HepG2 (cell line): ENCODE data around the gene B3GALNT2. TPM values are rescaled to one million over a fixed set of nuclear protein-coding genes. Genes with fewer than 3 reads are reported as not detected.

ENCODE experiments used
- ARID2 ChIP-seq: sonication (generic); formaldehyde crosslinking; IDR thresholded peaks from 2 replicates; pipeline ENCODE4 v1.8.1; 2022; ENCODE audit warnings: mild to moderate bottlenecking, missing genetic modification reagents, borderline replicate concordance
- KDM2A ChIP-seq: sonication (generic); formaldehyde crosslinking; IDR thresholded peaks from 2 replicates; pipeline ENCODE4 v1.4.0; 2020; ENCODE audit warnings: low read depth, missing genetic modification reagents, borderline replicate concordance
- KLF15 ChIP-seq: sonication (generic); formaldehyde crosslinking; IDR thresholded peaks from 2 replicates; pipeline ENCODE4 v1.8.1; 2023; ENCODE audit warnings: borderline replicate concordance, mild to moderate bottlenecking, inconsistent platforms, missing genetic modification reagents, mixed read lengths
- NR2F6 ChIP-seq, 2 experiments: IDR thresholded peaks; 2 replicates each; pipeline ENCODE4 v1.6.1; 2016; ENCODE audit warnings: antibody characterized with exemption in 1 of 2, mild to moderate bottlenecking in 1 of 2
- NR3C1 ChIP-seq: sonication (generic); formaldehyde crosslinking; IDR thresholded peaks from 2 replicates; pipeline ENCODE4 v1.4.0; 2020; ENCODE audit warnings: missing genetic modification reagents
- RARA ChIP-seq: IDR thresholded peaks from 2 replicates; pipeline ENCODE4 v1.6.1; 2016; ENCODE audit warnings: missing genetic modification reagents, missing compliant biosample characterization
- SIN3B ChIP-seq: fragments of 150-350 bp; IDR thresholded peaks from 2 replicates; pipeline ENCODE4 v1.6.1; 2014; ENCODE audit warnings: low read length
- SOX5 ChIP-seq: IDR thresholded peaks from 2 replicates; pipeline ENCODE4 v1.6.1; 2016; ENCODE audit warnings: borderline replicate concordance
- TRAFD1 ChIP-seq: sonication (generic); formaldehyde crosslinking; IDR thresholded peaks from 2 replicates; pipeline ENCODE4 v1.5.1; 2020; ENCODE audit warnings: missing genetic modification reagents, mild to moderate bottlenecking, borderline replicate concordance
- ZBTB49 ChIP-seq: sonication (generic); formaldehyde crosslinking; IDR thresholded peaks from 2 replicates; pipeline ENCODE4 v1.4.0; 2020; ENCODE audit warnings: missing genetic modification reagents, borderline replicate concordance
- ZNF503 ChIP-seq: sonication (generic); formaldehyde crosslinking; IDR thresholded peaks from 2 replicates; pipeline ENCODE4 v1.4.0; 2020; ENCODE audit warnings: missing genetic modification reagents
- ZNF724P ChIP-seq: sonication (generic); formaldehyde crosslinking; IDR thresholded peaks from 2 replicates; pipeline ENCODE4 v1.8.0; 2022; ENCODE audit warnings: missing genetic modification reagents, borderline replicate concordance
- polyA plus RNA-seq, 8 experiments: library from polyadenylated mRNA; depleted of rRNA in 3 of 8; stranded (reverse) in 7 of 8; unstranded in 1 of 8; fragments of >200 nt; fragmentation: Illumina TruSeq in 4 of 8; extraction: Trizol in 4 of 8; gene quantifications; 2 replicates each; pipeline versions ENCODE4 v1.2.1 to v1.2.3, GENCODE V29; 2011 to 2016; ENCODE audit warnings: low read depth in 4 of 8, missing spikeins in 1 of 8, mixed read lengths in 1 of 8; ENCODE audit not compliant: insufficient read depth in 1 of 8
- total RNA-seq, 5 experiments: library from RNA; depleted of rRNA; stranded (reverse); fragments of >200 nt; fragmentation: Illumina TruSeq; extraction: Trizol; gene quantifications; 2 replicates each; pipeline ENCODE4 v1.2.3, GENCODE V29; 2016; ENCODE audit warnings: low read depth in 1 of 5
- TF ChIP-seq, protein P1 (sequence below): sonication (generic); formaldehyde crosslinking; IDR thresholded peaks from 2 replicates; pipeline ENCODE4 v1.4.0; 2020; ENCODE audit warnings: mild to moderate bottlenecking, low read depth, missing genetic modification reagents
- TF ChIP-seq, protein P2 (sequence below): sonication (generic); formaldehyde crosslinking; IDR thresholded peaks from 2 replicates; pipeline ENCODE4 v1.4.0; 2020; ENCODE audit warnings: missing genetic modification reagents, borderline replicate concordance
- TF ChIP-seq, protein P3 (sequence below): sonication (generic); formaldehyde crosslinking; IDR thresholded peaks from 2 replicates; pipeline ENCODE4 v1.5.1; 2020; ENCODE audit warnings: mild to moderate bottlenecking, missing genetic modification reagents

Gene B3GALNT2
- total and polyA plus RNA-seq, 2 of the 13 experiments (the other 11 are each of a cell fraction or from before 2014, with no cell fraction given): 16.5 to 28.9 TPM

DNA sequence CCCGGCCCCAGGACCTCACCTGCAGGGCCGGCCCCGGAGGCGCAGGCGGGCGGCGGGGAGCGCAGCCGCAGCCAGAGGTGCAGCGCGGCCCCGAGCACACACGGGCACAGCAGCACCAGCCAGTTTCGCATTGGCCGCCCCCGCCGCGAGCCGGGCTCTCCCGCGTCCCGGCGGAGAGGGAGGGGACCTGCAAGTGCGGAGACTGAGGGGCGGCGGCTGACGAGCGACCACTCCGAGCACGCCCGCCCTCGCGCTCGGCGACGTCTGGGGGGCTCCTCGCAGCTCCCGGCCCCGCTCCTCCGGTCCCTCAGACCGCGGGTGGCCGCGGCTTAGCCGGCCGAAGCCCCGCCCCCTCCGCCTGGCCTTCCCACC is at the start of gene B3GALNT2 (continued):
- TF ChIP-seq ZBTB49 (no peak), SIN3B (no peak), KDM2A (CRISPR knock-in tag) (no peak), TRAFD1 (no peak), SOX5 (no peak), NR3C1 (CRISPR knock-in tag) (no peak), ZNF724P (CRISPR knock-in tag) (no peak), ARID2 (no peak), KLF15 (CRISPR knock-in tag) (no peak), RARA (CRISPR knock-in tag) (no peak), NR2F6 (IDR thresholded peaks at IDR 0.05) (no peak), NR2F6 (CRISPR knock-in tag; IDR thresholded peaks at IDR 0.05) (no peak), ZNF503 (CRISPR knock-in tag) (no peak)
- TF ChIP-seq, protein P1, sequence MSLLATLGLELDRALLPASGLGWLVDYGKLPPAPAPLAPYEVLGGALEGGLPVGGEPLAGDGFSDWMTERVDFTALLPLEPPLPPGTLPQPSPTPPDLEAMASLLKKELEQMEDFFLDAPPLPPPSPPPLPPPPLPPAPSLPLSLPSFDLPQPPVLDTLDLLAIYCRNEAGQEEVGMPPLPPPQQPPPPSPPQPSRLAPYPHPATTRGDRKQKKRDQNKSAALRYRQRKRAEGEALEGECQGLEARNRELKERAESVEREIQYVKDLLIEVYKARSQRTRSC: 0 out of 2 replicates have a peak, but pooled peaks have one; percentile 66
- TF ChIP-seq, protein P2, sequence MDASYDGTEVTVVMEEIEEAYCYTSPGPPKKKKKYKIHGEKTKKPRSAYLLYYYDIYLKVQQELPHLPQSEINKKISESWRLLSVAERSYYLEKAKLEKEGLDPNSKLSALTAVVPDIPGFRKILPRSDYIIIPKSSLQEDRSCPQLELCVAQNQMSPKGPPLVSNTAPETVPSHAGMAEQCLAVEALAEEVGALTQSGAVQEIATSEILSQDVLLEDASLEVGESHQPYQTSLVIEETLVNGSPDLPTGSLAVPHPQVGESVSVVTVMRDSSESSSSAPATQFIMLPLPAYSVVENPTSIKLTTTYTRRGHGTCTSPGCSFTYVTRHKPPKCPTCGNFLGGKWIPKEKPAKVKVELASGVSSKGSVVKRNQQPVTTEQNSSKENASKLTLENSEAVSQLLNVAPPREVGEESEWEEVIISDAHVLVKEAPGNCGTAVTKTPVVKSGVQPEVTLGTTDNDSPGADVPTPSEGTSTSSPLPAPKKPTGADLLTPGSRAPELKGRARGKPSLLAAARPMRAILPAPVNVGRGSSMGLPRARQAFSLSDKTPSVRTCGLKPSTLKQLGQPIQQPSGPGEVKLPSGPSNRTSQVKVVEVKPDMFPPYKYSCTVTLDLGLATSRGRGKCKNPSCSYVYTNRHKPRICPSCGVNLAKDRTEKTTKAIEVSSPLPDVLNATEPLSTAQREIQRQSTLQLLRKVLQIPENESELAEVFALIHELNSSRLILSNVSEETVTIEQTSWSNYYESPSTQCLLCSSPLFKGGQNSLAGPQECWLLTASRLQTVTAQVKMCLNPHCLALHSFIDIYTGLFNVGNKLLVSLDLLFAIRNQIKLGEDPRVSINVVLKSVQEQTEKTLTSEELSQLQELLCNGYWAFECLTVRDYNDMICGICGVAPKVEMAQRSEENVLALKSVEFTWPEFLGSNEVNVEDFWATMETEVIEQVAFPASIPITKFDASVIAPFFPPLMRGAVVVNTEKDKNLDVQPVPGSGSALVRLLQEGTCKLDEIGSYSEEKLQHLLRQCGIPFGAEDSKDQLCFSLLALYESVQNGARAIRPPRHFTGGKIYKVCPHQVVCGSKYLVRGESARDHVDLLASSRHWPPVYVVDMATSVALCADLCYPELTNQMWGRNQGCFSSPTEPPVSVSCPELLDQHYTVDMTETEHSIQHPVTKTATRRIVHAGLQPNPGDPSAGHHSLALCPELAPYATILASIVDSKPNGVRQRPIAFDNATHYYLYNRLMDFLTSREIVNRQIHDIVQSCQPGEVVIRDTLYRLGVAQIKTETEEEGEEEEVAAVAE: no peak
- TF ChIP-seq, protein P3, sequence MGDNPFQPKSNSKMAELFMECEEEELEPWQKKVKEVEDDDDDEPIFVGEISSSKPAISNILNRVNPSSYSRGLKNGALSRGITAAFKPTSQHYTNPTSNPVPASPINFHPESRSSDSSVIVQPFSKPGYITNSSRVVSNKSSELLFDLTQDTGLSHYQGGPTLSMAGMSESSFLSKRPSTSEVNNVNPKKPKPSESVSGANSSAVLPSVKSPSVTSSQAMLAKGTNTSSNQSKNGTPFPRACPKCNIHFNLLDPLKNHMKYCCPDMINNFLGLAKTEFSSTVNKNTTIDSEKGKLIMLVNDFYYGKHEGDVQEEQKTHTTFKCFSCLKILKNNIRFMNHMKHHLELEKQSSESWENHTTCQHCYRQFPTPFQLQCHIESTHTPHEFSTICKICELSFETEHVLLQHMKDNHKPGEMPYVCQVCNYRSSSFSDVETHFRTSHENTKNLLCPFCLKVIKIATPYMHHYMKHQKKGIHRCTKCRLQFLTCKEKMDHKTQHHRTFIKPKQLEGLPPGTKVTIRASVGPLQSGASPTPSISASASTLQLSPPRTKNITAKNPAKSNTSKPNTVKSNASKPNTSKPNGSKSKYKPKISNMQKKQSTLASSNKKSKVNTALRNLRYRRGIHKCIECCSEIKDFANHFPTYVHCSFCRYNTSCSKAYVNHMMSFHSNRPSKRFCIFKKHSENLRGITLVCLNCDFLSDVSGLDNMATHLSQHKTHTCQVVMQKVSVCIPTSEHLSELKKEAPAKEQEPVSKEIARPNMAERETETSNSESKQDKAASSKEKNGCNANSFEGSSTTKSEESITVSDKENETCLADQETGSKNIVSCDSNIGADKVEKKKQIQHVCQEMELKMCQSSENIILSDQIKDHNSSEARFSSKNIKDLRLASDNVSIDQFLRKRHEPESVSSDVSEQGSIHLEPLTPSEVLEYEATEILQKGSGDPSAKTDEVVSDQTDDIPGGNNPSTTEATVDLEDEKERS: no peak
